Body of pancreas (tissue), 4 donors: Measurements from ENCODE around the gene UBR2.

Experiments used
- CTCF ChIP-seq, 7 experiments: fragments of 450-650 bp in 4 of 7; fragments of 200-600 bp in 3 of 7; sonication (generic) in 3 of 7; IDR thresholded peaks; one replicate each; pipeline ENCODE4 v1.5.1; 2016 to 2019; ENCODE audit warnings: antibody characterized with exemption in 7 of 7
- POLR2A ChIP-seq, 3 donors: fragments of 450-650 bp; IDR thresholded peaks; one replicate each; pipeline ENCODE4 v1.6.1; 2016; ENCODE audit warnings: antibody characterized with exemption in 3 of 3, mild to moderate bottlenecking in 2 of 3

- TF ChIP-seq CTCF (IDR thresholded peaks at IDR 0.05), result no peak
- TF ChIP-seq POLR2A (IDR thresholded peaks at IDR 0.05), result no peak
Observed at GRCh38 chr6:42664718-42665117, 100.9 kb downstream of the UBR2 start.
